GM06990 (cell line): ENCODE data around the gene LTBP4.
A peak's percentile ranks its signal among the peaks of the same experiment; 100 is the strongest.

ENCODE experiments used
- DNase-seq: peaks from one replicate; pipeline ENCODE4 v3.0.0-alpha.2; 2011; ENCODE audit not compliant: insufficient read length; ENCODE audit errors: extremely low read depth
- H3K27me3 ChIP-seq: replicated peaks from 2 replicates; pipeline ENCODE4 v1.6.0; 2011; ENCODE audit warnings: low read length; ENCODE audit not compliant: control insufficient read depth, insufficient read depth
- H3K36me3 ChIP-seq: 2 replicates; pipeline ENCODE4 v1.5.1; 2011; ENCODE audit warnings: low read length; ENCODE audit not compliant: control insufficient read depth, insufficient read depth
- H3K4me3 ChIP-seq: replicated peaks from 2 replicates; pipeline ENCODE4 v1.5.1; 2011; ENCODE audit warnings: low read depth, mild to moderate bottlenecking, control low read depth, low read length
- TF ChIP-seq, protein P1 (sequence below): IDR thresholded peaks from 2 replicates; pipeline ENCODE4 v1.5.1; 2011; ENCODE audit warnings: low read length, control low read depth, mild to moderate bottlenecking, inconsistent platforms; ENCODE audit not compliant: insufficient read depth, poor library complexity, severe bottlenecking

The LTBP4 gene

DNA sequence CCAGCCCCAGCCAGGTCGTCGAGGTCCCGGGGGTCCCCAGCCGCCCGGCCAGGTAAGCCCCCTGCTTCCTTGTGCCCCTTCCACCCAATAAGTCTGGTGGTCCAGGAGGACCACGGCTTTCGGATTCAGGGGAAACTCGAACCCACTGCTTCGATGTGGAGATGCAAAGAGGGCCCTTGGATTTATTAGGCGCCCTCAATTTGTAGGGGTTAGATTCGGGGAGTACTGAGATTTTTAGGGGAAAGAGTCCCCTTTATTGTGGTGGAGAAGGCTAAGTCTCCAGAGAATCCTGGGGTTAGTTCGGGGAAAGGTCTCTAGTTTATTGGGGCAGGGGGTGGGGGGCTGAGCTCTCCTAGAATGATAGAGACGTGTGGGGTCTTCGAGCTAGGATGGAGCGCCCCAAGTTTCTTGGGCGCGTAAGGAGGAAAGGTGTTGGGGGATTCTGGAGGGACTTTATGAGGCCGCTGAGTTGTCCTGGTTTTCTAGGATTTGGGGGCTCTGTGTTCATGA is 3.8 kb upstream of the LTBP4 start:
- DNase-seq = no peak
- Histone ChIP-seq H3K4me3 (peak overlapping the region; percentile 5), H3K27me3 (peaks cover 8% of the 10 kb centered on the region), H3K36me3 (no peaks in the 10 kb centered on the region)
- TF ChIP-seq, protein P1, sequence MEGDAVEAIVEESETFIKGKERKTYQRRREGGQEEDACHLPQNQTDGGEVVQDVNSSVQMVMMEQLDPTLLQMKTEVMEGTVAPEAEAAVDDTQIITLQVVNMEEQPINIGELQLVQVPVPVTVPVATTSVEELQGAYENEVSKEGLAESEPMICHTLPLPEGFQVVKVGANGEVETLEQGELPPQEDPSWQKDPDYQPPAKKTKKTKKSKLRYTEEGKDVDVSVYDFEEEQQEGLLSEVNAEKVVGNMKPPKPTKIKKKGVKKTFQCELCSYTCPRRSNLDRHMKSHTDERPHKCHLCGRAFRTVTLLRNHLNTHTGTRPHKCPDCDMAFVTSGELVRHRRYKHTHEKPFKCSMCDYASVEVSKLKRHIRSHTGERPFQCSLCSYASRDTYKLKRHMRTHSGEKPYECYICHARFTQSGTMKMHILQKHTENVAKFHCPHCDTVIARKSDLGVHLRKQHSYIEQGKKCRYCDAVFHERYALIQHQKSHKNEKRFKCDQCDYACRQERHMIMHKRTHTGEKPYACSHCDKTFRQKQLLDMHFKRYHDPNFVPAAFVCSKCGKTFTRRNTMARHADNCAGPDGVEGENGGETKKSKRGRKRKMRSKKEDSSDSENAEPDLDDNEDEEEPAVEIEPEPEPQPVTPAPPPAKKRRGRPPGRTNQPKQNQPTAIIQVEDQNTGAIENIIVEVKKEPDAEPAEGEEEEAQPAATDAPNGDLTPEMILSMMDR = no peak

DNA sequence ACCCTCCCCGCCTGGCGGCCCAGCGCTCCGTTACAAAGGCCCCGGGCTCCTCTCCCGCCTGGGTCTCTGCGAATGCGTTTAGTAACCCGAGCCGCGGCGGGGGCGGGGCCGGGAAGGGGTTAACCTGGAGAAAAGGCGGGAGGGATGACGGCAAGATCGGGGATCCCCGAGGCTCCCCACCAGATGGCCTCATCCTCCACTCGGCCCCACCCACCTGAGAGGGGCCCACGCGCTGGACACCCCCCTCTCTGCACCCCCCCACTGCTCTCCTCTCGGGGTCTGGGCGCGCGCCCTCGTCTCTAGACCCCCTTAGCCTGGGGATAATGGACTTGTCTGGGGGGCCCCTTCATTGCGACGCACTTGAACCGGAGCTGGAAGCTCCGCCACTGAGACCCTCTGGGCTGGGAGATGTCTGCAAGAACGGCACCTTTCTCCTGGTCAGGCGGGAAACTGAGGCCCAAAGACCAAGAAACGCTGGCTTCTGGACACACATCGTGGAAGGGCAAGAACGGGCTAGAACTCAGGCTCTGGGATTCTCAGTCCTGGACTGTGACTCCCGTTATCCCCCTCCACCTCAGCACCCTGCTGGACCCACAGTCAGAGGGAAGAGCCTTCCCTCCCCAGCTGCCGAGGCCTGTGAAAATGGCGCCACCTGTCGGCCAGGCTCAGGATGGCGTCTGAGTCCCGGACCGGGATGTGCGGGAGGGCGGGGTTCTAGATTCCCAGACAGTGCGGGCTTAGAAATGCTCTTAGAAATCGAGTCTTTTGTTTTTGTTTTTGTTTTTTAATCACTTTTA is 2.9 kb upstream of the LTBP4 start:
- H3K36me3 ChIP-seq = no peaks in the 10 kb centered on the region
- TF ChIP-seq, protein P1 = peak; percentile 97
- H3K27me3 ChIP-seq = peaks cover 8% of the 10 kb centered on the region
- peak; percentile 76 for DNase-seq
- H3K4me3 ChIP-seq = no peak overlapping the region

DNA sequence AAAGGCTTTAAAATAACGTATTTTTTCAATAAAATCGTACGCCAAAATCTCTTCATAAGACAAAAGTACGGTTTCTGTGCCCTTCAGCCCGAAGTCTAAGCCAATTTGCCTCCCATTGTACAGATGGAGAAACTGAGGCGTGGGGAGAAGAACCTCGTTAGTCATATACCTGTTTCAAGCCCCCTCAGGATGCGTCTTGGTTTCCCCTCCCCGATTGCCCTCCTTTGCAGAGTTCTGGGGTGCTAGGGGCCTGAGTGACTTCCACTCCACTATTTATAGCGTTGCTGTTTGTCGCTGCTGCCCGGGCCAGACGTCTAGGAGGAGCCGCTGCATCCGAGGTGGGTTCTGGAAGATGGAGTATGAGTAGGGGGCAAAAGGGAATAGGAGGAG is 2.3 kb upstream of the LTBP4 start:
- no peak overlapping the region for H3K4me3 ChIP-seq
- peaks cover 8% of the 10 kb centered on the region for H3K27me3 ChIP-seq
- no peaks in the 10 kb centered on the region for H3K36me3 ChIP-seq
- TF ChIP-seq, protein P1 = no peak
- no peak for DNase-seq

DNA sequence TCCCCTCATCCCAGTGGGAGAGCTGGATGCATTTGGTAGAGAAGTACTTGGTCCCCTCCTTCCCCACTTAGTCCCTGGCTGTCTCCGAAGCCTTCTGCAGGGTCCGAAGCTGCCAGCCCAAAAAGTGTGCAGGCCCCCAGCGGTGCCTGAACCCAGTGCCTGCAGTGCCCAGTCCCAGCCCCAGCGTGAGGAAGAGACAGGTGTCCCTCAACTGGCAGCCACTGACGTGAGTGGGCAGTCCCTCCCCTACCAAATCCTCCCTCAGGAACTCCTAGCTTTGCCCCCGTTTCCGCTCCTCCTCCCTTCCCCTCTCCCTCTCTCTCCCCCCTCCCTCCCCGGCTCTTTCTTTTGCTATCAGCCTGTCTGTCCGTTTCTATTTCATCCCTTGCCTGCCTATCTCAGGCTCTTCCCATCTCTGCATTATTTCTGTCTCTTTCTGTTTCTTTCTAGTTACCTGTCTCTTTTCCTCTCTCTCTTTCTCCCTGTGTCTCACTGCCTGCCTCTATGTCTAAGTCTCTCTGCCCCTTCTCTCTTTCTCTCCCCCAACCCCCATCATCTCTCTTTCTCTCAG is 1.8 kb upstream of the LTBP4 start:
- Histone ChIP-seq H3K4me3 (no peak overlapping the region), H3K36me3 (no peaks in the 10 kb centered on the region), H3K27me3 (peaks cover 8% of the 10 kb centered on the region)
- no peak for DNase-seq
- TF ChIP-seq, protein P1 = no peak

DNA sequence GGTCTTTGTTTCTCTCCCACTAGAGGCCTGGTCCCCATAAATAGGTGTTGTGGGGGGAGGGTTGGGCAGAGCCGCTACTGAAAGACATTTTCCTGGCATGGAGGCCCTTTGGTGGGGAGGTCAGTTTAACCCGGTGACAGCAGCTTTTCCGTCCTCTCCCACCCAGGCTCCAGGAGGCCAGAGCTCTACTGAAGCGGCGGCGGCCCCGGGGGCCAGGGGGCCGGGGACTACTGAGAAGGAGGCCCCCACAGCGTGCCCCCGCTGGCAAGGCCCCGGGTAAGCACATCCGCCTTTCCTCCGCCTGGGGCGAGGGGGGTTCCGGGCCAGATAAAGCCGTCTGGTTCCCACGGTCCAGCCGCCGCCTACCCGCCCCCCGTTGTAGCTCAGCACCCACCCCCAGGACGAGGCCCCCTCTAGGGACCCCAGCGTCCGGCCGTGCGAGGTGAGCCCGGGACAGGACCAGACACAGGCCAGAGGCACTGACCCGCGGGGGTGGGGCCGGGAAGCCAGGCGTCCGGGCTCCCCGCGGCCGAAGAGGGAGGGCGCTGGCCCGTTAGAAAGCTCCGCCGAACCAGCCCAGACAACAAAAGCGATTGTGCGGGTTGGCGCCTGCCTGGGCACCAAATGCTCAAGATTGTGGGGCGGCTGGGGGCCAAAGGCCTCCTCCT is 1.1 kb upstream of the LTBP4 start:
- TF ChIP-seq, protein P1 = no peak
- no peak for DNase-seq
- no peaks in the 10 kb centered on the region for H3K36me3 ChIP-seq
- H3K4me3 ChIP-seq = no peak overlapping the region
- peaks cover 8% of the 10 kb centered on the region for H3K27me3 ChIP-seq
